Smooth muscle cell (in vitro differentiated cells): ENCODE data around the gene PCSK6. TPM values are rescaled to one million over a fixed set of nuclear protein-coding genes. Genes with fewer than 3 reads are reported as not detected.

Experiments
- DNase-seq: peaks from one replicate; lab custom pipeline; 2025; ENCODE audit not compliant: unreplicated experiment; lab: John Stamatoyannopoulos, UW
- H2AFZ ChIP-seq: fragments of 200-600 bp; sonication (generic); 2 replicates; pipeline ENCODE4 v1.6.0; 2016; ENCODE audit warnings: antibody characterized with exemption, low read depth, mild to moderate bottlenecking
- H3F3A ChIP-seq: fragments of 200-600 bp; sonication (generic); 2 replicates; pipeline ENCODE4 v1.6.0; 2017; ENCODE audit warnings: antibody characterized with exemption, low read depth
- H3K27ac ChIP-seq: fragments of 200-600 bp; sonication (generic); 2 replicates; pipeline ENCODE4 v1.5.1; 2016; ENCODE audit warnings: low read depth, mild to moderate bottlenecking
- H3K27me3 ChIP-seq: fragments of 200-600 bp; sonication (generic); 2 replicates; pipeline ENCODE4 v1.6.1; 2016; ENCODE audit warnings: low read depth, mild to moderate bottlenecking
- H3K36me3 ChIP-seq: fragments of 200-600 bp; sonication (generic); 2 replicates; pipeline ENCODE4 v1.5.1; 2016; ENCODE audit warnings: low read depth
- H3K4me1 ChIP-seq: fragments of 200-600 bp; sonication (generic); 2 replicates; pipeline ENCODE4 v1.5.1; 2016; ENCODE audit warnings: low read depth
- H3K4me2 ChIP-seq: fragments of 200-600 bp; sonication (generic); 2 replicates; pipeline ENCODE4 v1.6.0; 2016; ENCODE audit warnings: mild to moderate bottlenecking
- H3K4me3 ChIP-seq: fragments of 200-600 bp; sonication (generic); 2 replicates; pipeline ENCODE4 v1.5.1; 2016; ENCODE audit warnings: mild to moderate bottlenecking
- H3K79me2 ChIP-seq: fragments of 200-600 bp; sonication (generic); 2 replicates; pipeline ENCODE4 v1.6.0; 2016; ENCODE audit warnings: low read depth, mild to moderate bottlenecking
- H3K9ac ChIP-seq: fragments of 200-600 bp; sonication (generic); 2 replicates; pipeline ENCODE4 v1.6.0; 2016; ENCODE audit warnings: low read depth
- H3K9me3 ChIP-seq: fragments of 200-600 bp; sonication (generic); replicated peaks from 2 replicates; pipeline ENCODE4 v1.5.1; 2016; ENCODE audit warnings: low read depth
- H4K20me1 ChIP-seq: fragments of 200-600 bp; sonication (generic); 2 replicates; pipeline ENCODE4 v1.6.0; 2016; ENCODE audit warnings: low read depth
- WGBS: methylation state at CpG from one replicate; pipeline ENCODE4 v1.1.7; 2016; ENCODE audit warnings: low lambda C conversion rate; 5-methylcytosine and 5-hydroxymethylcytosine counted together
- polyA plus RNA-seq: library from polyadenylated mRNA; unstranded; fragments of >200 nt; fragmentation: Nextera tagmentation; extraction: Ambion mirVana; gene quantifications from 2 replicates; pipeline ENCODE4 v1.2.1, GENCODE V29; 2016
- total RNA-seq: library from RNA; depleted of rRNA; stranded (reverse); fragments of >200 nt; gene quantifications from 2 replicates; pipeline ENCODE4 v1.2.3, GENCODE V29; 2014
- TF ChIP-seq, protein P1 (sequence below): fragments of 200-600 bp; sonication (generic); IDR thresholded peaks from 2 replicates; pipeline ENCODE4 v1.5.1; 2017; ENCODE audit warnings: borderline replicate concordance, mild to moderate bottlenecking, antibody characterized with exemption; ENCODE audit not compliant: insufficient read depth, poor library complexity, severe bottlenecking

Gene PCSK6
- total and polyA plus RNA-seq, 2 experiments from 2014 or later: 17.5 TPM

DNA sequence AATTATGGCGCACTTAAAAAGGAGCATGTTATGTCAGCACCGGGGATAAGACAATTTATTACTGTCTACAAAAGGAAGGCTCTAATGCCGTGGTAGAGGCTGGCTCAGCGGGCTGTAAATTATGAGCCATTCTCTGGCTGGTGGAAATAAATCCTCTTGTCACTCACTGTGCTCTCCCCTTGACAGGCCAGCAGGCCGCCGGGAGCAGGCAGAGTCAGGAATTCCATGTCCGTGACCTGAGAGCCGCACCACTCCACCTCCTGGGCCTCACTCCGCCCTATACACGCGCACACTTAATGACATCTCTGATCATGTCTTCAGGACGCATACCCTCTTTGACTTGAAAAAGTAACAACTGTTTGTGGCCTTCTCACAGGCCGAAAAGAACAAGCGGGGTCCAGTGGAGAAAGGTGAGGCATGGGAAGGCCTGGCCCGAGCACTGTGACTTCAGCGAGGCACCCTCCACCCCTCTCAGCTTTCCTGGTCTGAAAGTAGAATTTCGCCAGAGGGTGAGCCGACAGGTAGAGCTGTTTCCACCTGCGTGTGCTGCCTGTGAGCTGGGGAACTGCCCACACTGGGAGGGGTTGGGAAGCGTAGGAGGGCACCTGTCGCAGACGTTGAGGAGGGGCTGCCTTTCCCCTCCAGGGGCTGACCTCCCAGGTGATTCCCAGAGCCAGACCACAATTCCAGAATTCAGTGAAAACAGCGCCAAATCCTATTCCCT lies 13.2 kb upstream of the PCSK6 start:
- WGBS: 75% methylated on average over 23 of the region's 23 CpGs
- DNase-seq: no peak
- Histone ChIP-seq H4K20me1 (no peaks in the 10 kb centered on the region), H3K9ac (no peak overlapping the region), H3K36me3 (no peaks in the 10 kb centered on the region), H3K27ac (no peak overlapping the region), H3F3A (peaks cover 7% of the 10 kb centered on the region), H3K4me2 (peak overlapping the region; percentile 50), H3K79me2 (no peaks in the 10 kb centered on the region), H2AFZ (no peak overlapping the region), H3K4me3 (no peak overlapping the region), H3K27me3 (no peaks in the 10 kb centered on the region), H3K9me3 (no peaks in the 10 kb centered on the region), H3K4me1 (peaks cover 18% of the 10 kb centered on the region)
- TF ChIP-seq, protein P1, sequence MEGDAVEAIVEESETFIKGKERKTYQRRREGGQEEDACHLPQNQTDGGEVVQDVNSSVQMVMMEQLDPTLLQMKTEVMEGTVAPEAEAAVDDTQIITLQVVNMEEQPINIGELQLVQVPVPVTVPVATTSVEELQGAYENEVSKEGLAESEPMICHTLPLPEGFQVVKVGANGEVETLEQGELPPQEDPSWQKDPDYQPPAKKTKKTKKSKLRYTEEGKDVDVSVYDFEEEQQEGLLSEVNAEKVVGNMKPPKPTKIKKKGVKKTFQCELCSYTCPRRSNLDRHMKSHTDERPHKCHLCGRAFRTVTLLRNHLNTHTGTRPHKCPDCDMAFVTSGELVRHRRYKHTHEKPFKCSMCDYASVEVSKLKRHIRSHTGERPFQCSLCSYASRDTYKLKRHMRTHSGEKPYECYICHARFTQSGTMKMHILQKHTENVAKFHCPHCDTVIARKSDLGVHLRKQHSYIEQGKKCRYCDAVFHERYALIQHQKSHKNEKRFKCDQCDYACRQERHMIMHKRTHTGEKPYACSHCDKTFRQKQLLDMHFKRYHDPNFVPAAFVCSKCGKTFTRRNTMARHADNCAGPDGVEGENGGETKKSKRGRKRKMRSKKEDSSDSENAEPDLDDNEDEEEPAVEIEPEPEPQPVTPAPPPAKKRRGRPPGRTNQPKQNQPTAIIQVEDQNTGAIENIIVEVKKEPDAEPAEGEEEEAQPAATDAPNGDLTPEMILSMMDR: no peak

DNA sequence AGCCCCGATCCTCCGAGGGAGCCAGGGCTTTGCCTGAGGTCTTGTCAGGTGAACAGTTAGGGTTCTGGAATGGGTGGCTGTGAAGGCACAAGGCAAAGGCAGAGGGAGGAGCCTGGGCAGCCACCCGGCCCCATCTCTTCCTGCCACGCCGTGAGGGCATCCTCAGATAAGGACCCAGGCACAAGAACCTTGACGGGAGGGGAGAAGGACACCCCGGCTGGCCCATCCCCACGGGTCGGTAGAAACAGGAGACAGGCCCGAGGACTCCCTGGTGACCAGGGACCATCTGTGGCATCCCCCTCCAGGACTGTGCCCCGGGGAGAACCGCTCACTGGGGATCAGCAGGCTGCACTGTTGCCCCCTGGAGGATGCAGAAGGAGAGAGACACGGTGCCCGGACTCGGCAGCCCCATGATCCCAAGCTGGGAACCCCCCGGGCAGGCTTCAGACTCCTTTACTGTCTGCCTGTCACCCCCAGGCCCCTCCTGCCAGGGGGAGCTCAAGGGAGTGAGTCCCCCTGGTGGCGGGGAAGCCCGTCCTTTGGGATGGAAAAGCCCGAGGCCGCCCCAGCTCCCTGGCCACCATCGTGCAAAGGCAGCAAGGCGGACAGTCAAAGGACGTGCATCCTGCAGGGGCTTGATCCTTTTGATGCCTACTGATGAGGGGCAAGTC lies 12.3 kb upstream of the PCSK6 start:
- peak overlapping the region; percentile 34 for H2AFZ ChIP-seq
- H4K20me1 ChIP-seq: no peaks in the 10 kb centered on the region
- H3K4me3 ChIP-seq: no peak overlapping the region
- H3K4me2 ChIP-seq: peak overlapping the region; percentile 50
- H3F3A ChIP-seq: peaks cover 7% of the 10 kb centered on the region
- peak overlapping the region; percentile 22 for H3K27ac ChIP-seq
- TF ChIP-seq, protein P1: peak; percentile 62
- no peaks in the 10 kb centered on the region for H3K36me3 ChIP-seq
- DNase-seq: no peak
- WGBS: 35% methylated on average over 23 of the region's 23 CpGs
- no peaks in the 10 kb centered on the region for H3K27me3 ChIP-seq
- H3K9me3 ChIP-seq: no peaks in the 10 kb centered on the region
- no peaks in the 10 kb centered on the region for H3K79me2 ChIP-seq
- no peak overlapping the region for H3K9ac ChIP-seq
- peaks cover 18% of the 10 kb centered on the region for H3K4me1 ChIP-seq

DNA sequence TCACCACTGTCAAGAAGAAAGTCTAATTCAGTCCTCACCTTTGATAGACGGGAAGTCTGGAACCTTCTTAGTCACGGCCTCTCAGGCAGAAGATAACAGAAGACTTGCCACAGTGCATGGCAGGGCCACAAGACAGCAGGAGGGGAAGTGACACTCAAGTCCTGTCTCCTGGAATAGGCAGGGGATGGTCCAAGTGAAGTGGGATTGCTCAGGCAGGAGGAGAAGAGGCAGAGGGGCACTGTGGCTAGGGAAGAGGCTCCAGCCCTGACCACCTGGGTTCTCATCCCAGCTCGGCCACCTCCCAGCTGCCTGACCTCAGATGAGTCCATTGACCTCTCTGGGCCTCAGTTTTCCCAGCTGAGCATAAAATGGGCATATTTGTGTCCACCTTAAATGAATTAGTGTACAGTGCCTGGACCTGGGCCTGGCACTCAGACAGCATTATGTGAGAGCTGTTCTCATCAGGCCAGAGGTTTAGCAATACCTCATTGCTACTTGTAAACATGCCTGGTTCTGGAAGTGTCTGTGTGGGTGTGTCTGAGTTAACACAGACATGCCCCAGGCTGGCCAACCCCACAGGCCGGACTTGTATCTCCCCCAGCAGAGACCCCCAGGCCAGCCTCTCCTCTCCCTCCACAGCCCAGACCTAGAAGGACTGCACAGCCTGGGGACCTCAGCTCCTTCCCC lies 11.5 kb upstream of the PCSK6 start:
- 44% methylated on average over 4 of the region's 4 CpGs for WGBS
- peaks cover 7% of the 10 kb centered on the region for H3F3A ChIP-seq
- H3K4me3 ChIP-seq: no peak overlapping the region
- H3K27me3 ChIP-seq: no peaks in the 10 kb centered on the region
- DNase-seq: no peak
- no peaks in the 10 kb centered on the region for H3K36me3 ChIP-seq
- TF ChIP-seq, protein P1: no peak
- peaks cover 18% of the 10 kb centered on the region for H3K4me1 ChIP-seq
- H3K4me2 ChIP-seq: peak overlapping the region; percentile 50
- H3K27ac ChIP-seq: peak overlapping the region; percentile 47
- no peak overlapping the region for H3K9ac ChIP-seq
- no peaks in the 10 kb centered on the region for H3K9me3 ChIP-seq
- H3K79me2 ChIP-seq: no peaks in the 10 kb centered on the region
- H4K20me1 ChIP-seq: no peaks in the 10 kb centered on the region
- H2AFZ ChIP-seq: peak overlapping the region; percentile 34
